ENCODE data around the gene FNIP2.

FNIP2 gene

GRCh38 chr4:158762553-158762952 lies 6.3 kb upstream of the FNIP2 start:
- DNase-seq (ENCODE audit: low read depth) = no peak

- DNase-seq (ENCODE audit: low read depth) = no peak
Observed at GRCh38 chr4:158763462-158763861, 5.4 kb upstream of the FNIP2 start.

- no peak for DNase-seq (ENCODE audit: low read depth)
Observed at GRCh38 chr4:158766434-158767044, 2.3 kb upstream of the FNIP2 start.

GRCh38 chr4:158767451-158767850 lies 1.4 kb upstream of the FNIP2 start:
- no peak for DNase-seq (ENCODE audit: low read depth)

- DNase-seq (ENCODE audit: low read depth) = peak; percentile 55
Observed at GRCh38 chr4:158769175-158769921, 522 bp downstream of the FNIP2 start.

GRCh38 chr4:158770671-158771070 lies 1.8 kb downstream of the FNIP2 start:
- DNase-seq (ENCODE audit: low read depth) = no peak

- DNase-seq (ENCODE audit: low read depth) = no peak
Observed at GRCh38 chr4:158771776-158772175, 3.0 kb downstream of the FNIP2 start.

GRCh38 chr4:158775091-158775651 lies 6.3 kb downstream of the FNIP2 start:
- DNase-seq (ENCODE audit: low read depth) = peak; percentile 58

GRCh38 chr4:158776106-158776505 lies 7.3 kb downstream of the FNIP2 start:
- no peak for DNase-seq (ENCODE audit: low read depth)

GRCh38 chr4:158777423-158778155 lies 8.8 kb downstream of the FNIP2 start:
- no peak for DNase-seq (ENCODE audit: low read depth)

GRCh38 chr4:158778156-158778711 lies 9.4 kb downstream of the FNIP2 start:
- no peak for DNase-seq (ENCODE audit: low read depth)

GRCh38 chr4:158778712-158779111 lies 9.9 kb downstream of the FNIP2 start:
- no peak for DNase-seq (ENCODE audit: low read depth)

- peak; percentile 26 for DNase-seq (ENCODE audit: low read depth)
Observed at GRCh38 chr4:158781963-158782362, 13.1 kb downstream of the FNIP2 start.

GRCh38 chr4:158782551-158783360 lies 13.9 kb downstream of the FNIP2 start:
- peak; percentile 70 for DNase-seq (ENCODE audit: low read depth)

- DNase-seq (ENCODE audit: low read depth) = peak; percentile 81
Observed at GRCh38 chr4:158783785-158784184, 15.0 kb downstream of the FNIP2 start.

GRCh38 chr4:158785718-158786117 lies 16.9 kb downstream of the FNIP2 start:
- DNase-seq (ENCODE audit: low read depth) = no peak

GRCh38 chr4:158786121-158786601 lies 17.3 kb downstream of the FNIP2 start:
- DNase-seq (ENCODE audit: low read depth) = no peak

GRCh38 chr4:158786955-158787354 lies 18.1 kb downstream of the FNIP2 start:
- DNase-seq (ENCODE audit: low read depth) = no peak

- no peak for DNase-seq (ENCODE audit: low read depth)
Observed at GRCh38 chr4:158787709-158788475, 19.1 kb downstream of the FNIP2 start.

- DNase-seq (ENCODE audit: low read depth) = no peak
Observed at GRCh38 chr4:158788516-158788915, 19.7 kb downstream of the FNIP2 start.

GRCh38 chr4:158789853-158790252 lies 21.0 kb downstream of the FNIP2 start:
- DNase-seq (ENCODE audit: low read depth) = no peak

Measured in ELR (cell line).